HG03064 (cell line): ENCODE results near the gene NEURL4.
A peak's percentile ranks its signal among the peaks of the same experiment; 100 is the strongest.
"Not testable (repeated sequence)": the region's sequence is repeated elsewhere in the genome, so short reads cannot be mapped to it uniquely, and the experiment has no call there.

Experiments used
- ATAC-seq: cut with Tn5 transposase; IDR thresholded peaks from one replicate; pipeline ENCODE4 v1.9.1; 2021; ENCODE audit warnings: low read depth; ENCODE audit not compliant: unreplicated experiment

The NEURL4 gene

DNA sequence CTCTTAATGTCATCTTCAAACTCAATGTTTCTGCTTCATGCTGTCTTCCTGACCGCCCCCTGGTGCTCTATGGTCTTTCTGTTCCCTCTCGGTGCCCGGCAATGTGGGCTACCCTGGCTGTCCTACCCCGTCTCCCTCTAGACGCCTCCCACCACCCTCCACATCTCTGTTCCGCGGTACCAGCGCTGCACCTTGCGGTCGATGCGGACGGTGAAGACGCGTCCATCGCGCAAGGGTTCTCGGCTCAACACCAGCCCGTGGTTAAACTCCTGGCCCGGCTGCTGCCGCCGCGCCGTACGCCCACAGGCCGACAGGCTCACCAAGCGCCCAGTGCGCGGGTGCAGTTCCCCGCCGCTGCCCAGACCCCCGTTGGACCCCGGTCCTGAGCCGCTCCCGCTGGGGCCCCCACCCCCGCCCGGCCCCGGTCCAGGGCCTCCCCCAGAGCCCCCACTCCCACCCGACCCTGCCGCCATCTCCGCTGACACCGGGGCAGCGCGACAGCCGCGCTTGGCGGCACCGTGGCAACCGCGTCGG, at the start of gene NEURL4:
Gene NEURL4 (minus strand): TSS at position 496 of the 534 bp plus-strand sequence. CDS start 23 bp downstream, at position 473.
- no peak for ATAC-seq

DNA sequence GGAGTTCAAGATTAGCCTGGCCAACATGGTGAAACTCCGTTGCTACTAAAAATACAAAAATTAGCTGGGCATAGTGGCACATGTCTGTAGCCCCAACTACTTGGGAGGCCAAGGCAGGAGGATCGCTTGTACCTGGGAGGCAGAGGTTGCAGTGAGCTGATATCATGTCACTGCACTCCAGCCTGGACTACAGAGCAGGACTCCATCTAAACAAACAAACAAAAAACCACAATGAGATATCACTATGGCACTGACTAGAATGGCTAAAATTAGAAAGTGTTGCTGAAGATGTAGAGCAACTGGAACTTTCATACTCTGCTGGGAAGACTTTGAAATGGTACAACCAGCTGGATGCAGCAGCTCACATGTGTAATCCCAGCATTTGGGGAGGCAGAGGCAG, 45.2 kb upstream of the NEURL4 start:
- no peak for ATAC-seq

DNA sequence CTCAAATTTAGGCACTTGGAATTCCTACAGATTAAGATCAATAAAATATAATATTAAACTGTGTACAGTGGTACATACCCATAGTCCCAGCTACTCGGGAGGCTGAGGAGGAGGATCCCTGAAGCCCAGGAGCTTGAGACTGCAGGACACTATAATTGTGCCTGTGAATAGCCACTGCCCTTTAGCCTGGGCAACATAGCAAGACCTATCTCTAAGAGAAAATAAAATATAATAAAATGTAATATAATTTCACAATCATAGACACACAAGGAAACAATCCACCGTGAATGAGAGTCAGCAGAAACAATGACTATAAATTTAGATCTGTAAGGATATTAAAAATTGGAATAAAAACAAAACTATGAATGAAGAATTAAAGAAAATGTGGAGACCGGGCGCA, 41.7 kb upstream of the NEURL4 start:
- ATAC-seq = no peak

GRCh38 chr17:7369825-7370224, 40.7 kb upstream of the NEURL4 start:
- no peak for ATAC-seq

DNA sequence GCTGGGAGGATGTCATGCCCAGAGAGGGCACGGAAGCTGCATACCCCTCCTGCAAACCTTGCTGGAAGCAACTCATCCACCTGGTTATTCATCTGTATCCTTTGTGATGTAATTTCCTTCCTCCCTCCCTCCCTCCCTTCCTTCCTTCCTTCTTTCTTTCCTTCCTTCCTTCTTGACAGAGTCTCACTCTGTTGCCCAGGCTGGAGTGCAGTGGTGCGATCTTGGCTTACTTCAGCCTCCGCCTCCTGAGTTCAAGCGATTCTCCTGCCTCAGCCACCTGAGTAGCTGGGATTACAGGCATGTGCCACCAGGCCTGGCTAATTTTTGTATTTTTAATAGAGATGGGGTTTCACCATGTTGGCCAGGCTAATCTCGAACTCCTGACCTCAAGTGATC, 39.5 kb upstream of the NEURL4 start:
- not testable (repeated sequence) for ATAC-seq

DNA sequence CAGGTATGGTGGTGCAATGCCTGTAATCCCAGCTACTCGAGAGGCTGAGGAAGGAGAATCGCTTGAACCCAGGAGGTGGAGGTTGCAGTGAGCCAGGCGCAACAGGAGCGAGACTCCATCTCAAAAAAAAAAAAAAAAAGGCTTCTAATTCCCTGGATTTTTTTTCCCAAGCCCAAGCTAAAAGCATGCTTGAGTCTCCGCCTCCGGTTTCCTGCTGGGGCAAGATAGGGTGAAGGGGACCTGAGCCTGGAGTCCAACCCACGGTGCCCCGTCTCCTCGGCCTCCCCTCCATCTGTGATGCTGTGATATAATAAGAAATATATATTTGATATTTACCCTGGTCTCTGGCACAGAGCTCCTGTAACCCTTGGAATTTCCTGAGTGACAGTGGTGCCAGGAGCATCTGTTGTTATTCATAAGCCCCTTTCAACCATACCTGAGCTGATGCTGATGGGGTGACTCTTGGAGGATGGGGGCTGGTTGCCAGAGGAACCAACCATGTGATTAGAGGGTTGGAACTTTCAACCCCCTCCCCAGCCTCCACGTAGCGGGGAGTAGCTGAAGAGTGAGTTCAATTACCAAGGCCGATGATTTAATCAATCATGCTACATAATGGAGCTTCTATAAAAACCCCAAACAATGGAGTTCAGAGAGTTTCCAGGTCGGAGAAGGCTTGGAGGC, 38.9 kb upstream of the NEURL4 start:
- no peak for ATAC-seq

DNA sequence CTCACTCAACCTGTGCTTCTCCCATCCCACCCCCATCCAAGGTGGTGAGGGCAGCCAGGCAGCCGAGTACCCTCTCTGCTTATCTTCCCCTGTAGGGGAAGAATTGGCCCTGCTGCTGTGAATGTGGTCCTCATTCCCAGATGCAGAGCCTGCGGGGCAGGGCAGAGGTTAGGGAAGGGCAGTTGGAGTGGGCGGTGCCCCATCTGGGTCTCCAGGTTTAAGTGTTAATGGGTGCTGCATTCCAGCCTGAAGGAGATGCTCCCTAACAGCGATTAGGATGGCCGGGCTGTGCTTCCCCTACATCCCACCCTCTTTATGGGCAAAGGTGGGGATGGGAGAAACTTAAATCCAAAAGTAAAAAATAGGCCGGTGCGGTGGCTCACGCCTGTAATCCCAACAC, 37.9 kb upstream of the NEURL4 start:
- no peak for ATAC-seq

DNA sequence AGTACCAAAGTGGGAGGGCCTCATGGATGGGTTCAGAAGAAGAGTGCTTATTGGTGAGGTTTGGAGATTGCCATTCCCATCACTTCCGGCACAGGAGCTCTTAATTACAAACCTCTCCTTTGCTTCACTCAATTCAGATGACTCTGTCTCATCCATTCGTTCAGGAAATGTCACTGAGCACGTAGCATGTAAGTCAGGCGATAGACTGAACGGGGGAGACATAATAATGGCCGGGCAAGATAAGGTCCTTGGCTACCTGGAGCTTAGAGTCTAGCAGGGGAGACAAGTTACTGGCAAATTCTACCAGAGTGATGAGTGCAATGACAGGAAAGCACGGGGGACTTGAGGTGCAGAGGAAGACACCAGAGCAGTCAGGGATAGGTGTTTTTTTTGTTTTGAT, 36.8 kb upstream of the NEURL4 start:
- not testable (repeated sequence) for ATAC-seq

DNA sequence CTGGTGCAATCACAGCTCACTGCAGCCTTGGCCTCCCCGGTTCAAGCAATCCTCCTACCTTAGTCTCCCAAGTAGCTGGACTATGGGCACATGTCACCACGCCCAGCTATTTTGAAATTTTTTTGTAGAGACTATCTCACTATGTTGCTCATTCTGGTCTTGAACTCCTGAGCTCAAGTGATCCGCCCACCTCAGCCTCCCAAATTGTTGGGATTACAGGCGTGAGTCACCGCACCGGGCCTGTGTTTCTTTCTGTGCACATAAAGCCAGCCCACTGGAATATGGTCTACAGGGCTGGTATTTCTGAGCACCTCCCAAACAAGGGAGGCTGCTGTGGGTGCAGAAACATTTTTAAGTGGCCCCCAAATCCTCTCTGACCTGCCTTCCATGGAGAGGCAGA, 34.2 kb upstream of the NEURL4 start:
- ATAC-seq = no peak

GRCh38 chr17:7361906-7362305, 32.8 kb upstream of the NEURL4 start:
- no peak for ATAC-seq

GRCh38 chr17:7357381-7357780, 28.2 kb upstream of the NEURL4 start:
- ATAC-seq = no peak

DNA sequence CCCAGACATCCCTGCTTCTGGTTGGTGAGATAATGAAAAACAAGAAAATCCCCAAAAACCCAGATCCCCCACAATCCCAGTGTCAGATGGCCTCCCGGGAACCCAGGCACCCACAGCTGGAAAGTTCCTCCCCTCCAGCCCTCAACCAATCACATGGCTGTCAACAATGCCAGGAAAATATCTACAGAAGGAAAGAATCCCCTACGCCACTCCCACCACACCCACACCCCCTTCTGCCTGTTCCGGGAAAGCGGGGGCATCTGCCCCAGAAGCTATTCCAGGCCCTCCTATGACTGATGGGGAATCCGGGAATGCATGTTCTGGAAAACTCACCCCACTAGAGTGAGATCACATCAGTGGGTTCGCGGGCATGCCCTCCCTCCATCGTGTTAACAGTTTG, 27.6 kb upstream of the NEURL4 start:
- ATAC-seq = no peak

GRCh38 chr17:7356072-7356549, 27.0 kb upstream of the NEURL4 start:
- ATAC-seq = no peak

- no peak for ATAC-seq
Measured at GRCh38 chr17:7355573-7355972, 26.4 kb upstream of the NEURL4 start.

DNA sequence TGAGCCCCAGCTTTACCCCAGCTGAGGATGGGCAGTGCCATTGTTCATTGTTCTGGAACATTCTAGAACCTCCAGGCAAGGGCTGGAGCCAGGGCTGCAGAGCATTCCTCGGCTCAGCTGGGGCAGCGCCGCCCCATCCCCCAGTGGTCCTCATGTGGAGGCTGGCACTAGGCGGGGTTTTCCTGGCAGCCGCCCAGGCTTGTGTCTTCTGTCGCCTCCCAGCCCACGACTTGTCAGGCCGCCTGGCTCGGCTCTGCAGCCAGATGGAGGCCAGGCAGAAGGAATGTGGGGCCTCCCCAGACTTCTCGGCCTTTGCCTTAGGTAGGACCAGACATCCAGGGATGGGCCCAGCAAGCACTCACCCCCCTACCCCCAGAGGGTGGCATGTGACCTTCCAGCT, 25.9 kb upstream of the NEURL4 start, which contains the start of gene TMEM95:
Gene TMEM95 (plus strand): TSS at position 104 of the 400 bp plus-strand sequence. CDS start 49 bp downstream, at position 153.
- no peak for ATAC-seq

GRCh38 chr17:7354262-7354843, 25.2 kb upstream of the NEURL4 start:
- ATAC-seq = no peak

DNA sequence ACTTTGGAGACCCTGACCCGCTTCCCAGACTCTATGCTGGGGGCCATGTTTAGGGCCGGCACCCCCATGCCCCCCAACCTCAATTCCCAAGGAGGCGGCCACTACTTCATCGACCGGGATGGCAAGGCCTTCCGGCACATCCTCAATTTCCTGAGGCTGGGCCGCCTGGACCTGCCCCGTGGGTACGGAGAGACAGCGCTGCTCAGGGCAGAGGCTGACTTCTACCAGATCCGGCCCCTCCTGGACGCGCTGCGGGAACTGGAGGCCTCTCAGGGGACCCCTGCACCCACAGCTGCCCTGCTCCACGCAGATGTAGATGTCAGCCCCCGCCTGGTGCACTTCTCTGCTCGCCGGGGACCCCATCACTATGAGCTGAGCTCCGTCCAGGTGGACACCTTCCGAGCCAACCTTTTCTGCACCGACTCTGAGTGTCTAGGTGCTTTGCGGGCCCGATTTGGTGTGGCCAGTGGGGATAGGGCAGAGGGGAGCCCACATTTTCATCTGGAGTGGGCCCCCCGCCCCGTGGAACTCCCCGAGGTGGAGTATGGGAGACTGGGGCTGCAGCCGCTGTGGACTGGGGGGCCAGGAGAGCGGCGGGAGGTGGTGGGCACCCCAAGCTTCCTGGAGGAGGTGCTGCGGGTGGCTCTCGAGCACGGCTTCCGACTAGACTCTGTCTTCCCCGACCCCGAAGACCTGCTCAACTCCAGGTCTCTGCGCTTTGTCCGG, 23.9 kb upstream of the NEURL4 start:
- no peak for ATAC-seq

GRCh38 chr17:7352503-7352889, 23.4 kb upstream of the NEURL4 start:
- ATAC-seq = no peak

DNA sequence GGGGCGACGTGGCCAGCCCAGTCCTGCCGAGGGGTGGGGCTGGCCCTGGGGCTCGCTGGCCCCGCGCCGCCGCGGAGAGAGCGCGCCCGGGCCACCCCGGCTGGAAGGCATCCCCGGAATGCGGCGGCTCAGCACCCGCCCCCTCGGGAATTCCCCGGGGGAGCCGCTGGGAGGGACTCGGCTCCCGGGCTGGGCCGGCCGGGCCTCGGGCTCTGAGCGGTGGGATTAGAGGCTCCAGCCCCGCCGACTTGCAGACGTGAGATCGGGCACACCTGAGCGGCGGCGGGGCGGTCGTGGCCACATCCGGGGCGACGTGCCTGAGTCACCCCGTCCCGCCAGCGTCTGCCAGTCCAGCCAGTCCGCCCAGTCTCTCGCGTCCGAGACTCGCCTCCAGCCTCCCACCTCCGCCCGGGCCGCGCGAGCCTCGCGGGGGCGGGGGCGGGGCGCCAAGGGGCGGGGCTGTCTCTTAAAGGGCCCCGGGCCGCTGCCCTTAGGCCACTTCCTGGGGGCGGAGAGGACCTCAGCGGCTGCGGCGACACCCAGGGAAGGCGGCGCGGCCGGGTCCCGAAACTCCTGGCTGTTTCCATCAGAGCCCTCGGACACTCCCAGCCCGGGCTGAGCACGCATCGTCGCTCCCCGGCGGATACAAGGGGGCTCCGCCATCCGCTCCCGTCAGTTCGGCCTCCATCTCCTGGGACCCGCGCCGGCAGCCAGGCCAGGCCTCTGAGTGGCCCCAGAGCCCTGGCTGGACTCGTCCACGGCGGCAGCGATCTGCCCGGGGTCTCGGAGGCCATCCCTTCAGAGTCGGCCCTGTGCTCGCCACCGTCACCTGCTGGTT, 22.7 kb upstream of the NEURL4 start, which contains the start of gene KCTD11:
Gene KCTD11 (plus strand): TSS at position 498 of the 838 bp plus-strand sequence.
- ATAC-seq = peak; percentile 55

- no peak for ATAC-seq
Measured at GRCh38 chr17:7348478-7349242, 19.5 kb upstream of the NEURL4 start.
